ENCODE data around the gene STIMATE. TPM values are rescaled to one million over a fixed set of nuclear protein-coding genes. Genes with fewer than 3 reads are reported as not detected.

STIMATE gene
- total and polyA plus RNA-seq, 2 of the 4 experiments (the other 2 are of a cell fraction), result 10.6 to 17.8 TPM

DNA sequence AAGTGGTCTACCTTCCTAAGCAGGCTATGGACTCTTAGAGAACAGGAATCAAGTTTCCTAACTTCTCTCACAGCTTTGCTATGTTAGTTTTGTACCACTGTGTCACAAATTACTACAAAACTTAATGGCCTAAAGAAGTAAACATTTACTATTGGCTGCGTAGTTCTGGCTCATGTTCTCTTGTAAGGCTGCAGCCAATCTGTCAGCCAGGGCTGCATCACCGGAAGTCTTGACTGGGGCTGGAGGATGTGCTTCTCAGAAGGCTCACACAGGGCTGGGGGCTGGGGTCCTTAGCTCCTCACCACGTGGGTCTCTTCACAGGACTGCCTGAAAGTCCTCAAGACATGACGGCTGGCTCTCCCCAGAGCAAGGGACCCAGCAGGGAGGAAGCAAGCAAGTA lies 15.5 kb downstream of the STIMATE start:
- H3K36me3 ChIP-seq (ENCODE audit: control insufficient read depth, insufficient read depth, low read length), result peaks cover 5% of the 10 kb centered on the region; the same call in 1 of the 2 replicates
- H3K4me1 ChIP-seq (ENCODE audit: control insufficient read depth, insufficient read depth, low read length), result peaks cover 5% of the 10 kb centered on the region
- peaks cover 12 to 54% of the 10 kb centered on the region in 2 experiments for H3K79me1 ChIP-seq (ENCODE audit: low read depth in 1 of 2, low read length in 2 of 2)
- no peak overlapping the region for H2BK20ac ChIP-seq (ENCODE audit: low read depth, low read length)
- peak overlapping the region; percentile 48 to 49; a peak in 2 of 4 replicates for H4K8ac ChIP-seq (ENCODE audit: low read depth in 2 of 2, low read length in 2 of 2)
- ChIA-PET POLR2A (ENCODE audit: unreplicated experiment) (no interaction called here), CTCF (interaction anchor here (0.8 to 1.5 kb wide), 3 partner anchors 8 to 12 kb away, joined by 3 read pairs; no protein-coding TSS in a partner anchor)
- no peak overlapping the region; the same call in 1 of the 2 replicates for H2AK5ac ChIP-seq (ENCODE audit: low read depth, low read length)
- H3K9ac ChIP-seq (ENCODE audit: low read depth, low read length), result no peak overlapping the region
- H2BK120ac ChIP-seq (ENCODE audit: low read depth, low read length), result no peak overlapping the region
- TF ChIP-seq RCOR1 (IDR thresholded peaks at IDR 0.05; ENCODE audit: insufficient replicate concordance, low read length) (no peak), SMC3 (IDR thresholded peaks at IDR 0.05; ENCODE audit: low read depth, low read length) (no peak)
- TF ChIP-seq, protein P1, sequence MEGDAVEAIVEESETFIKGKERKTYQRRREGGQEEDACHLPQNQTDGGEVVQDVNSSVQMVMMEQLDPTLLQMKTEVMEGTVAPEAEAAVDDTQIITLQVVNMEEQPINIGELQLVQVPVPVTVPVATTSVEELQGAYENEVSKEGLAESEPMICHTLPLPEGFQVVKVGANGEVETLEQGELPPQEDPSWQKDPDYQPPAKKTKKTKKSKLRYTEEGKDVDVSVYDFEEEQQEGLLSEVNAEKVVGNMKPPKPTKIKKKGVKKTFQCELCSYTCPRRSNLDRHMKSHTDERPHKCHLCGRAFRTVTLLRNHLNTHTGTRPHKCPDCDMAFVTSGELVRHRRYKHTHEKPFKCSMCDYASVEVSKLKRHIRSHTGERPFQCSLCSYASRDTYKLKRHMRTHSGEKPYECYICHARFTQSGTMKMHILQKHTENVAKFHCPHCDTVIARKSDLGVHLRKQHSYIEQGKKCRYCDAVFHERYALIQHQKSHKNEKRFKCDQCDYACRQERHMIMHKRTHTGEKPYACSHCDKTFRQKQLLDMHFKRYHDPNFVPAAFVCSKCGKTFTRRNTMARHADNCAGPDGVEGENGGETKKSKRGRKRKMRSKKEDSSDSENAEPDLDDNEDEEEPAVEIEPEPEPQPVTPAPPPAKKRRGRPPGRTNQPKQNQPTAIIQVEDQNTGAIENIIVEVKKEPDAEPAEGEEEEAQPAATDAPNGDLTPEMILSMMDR (conservative IDR thresholded peaks at IDR 0.05; ENCODE audit: low read depth, low read length), result no peak
- H3K9me1 ChIP-seq (ENCODE audit: insufficient read depth, low read length), result peaks cover 5% of the 10 kb centered on the region; the same call in 1 of the 2 replicates
- intact Hi-C loops (cut with micrococcal nuclease) (no loop called here), dilution Hi-C loops (cut with HindIII; ENCODE audit: low sequenced_read_pairs, unreplicated experiment) (no loop called here), in situ Hi-C loops (cut with MboI; ENCODE audit: low sequenced_read_pairs) (no loop called here)
- DNase-seq, result peak; percentile 67
- peak; percentile 96 for ATAC-seq (ENCODE audit: low read depth)
- no peak overlapping the region for H2AK9ac ChIP-seq (replicated peaks; ENCODE audit: low read depth, low read length, poor library complexity)
- H3K4ac ChIP-seq (ENCODE audit: low read depth, low read length), result 0 out of 2 replicates have a peak overlapping the region, but pooled peaks have one; percentile 45
- H3K4me2 ChIP-seq (ENCODE audit: low read depth, low read length), result no peak overlapping the region
- H2BK15ac ChIP-seq (ENCODE audit: low read depth, low read length), result no peak overlapping the region
- H3K18ac ChIP-seq (ENCODE audit: low read depth, low read length), result no peak overlapping the region
- no peak overlapping the region for H3K56ac ChIP-seq (ENCODE audit: extremely low read depth, insufficient read depth, low read length)
- no peak overlapping the region for H4K91ac ChIP-seq (ENCODE audit: insufficient read depth, low read depth, low read length)
- H2BK5ac ChIP-seq (ENCODE audit: low read depth, low read length, poor library complexity, severe bottlenecking), result no peak overlapping the region
- no TSS peak for BruUV-seq (replicated peaks)
- 5% methylated on average over 3 of the region's 4 CpGs; no CpG with 5 or more reads in 1 of the 2 experiments for WGBS, 2 experiments (ENCODE audit: extremely low coverage in 2 of 2, insufficient read length in 1 of 2)
- no peak overlapping the region for H3K23ac ChIP-seq (ENCODE audit: low read depth, low read length)
- H4K5ac ChIP-seq (ENCODE audit: low read depth, low read length), result peak overlapping the region; percentile 27; the same call in 1 of the 2 replicates
- no peak overlapping the region for H3K4me3 ChIP-seq (ENCODE audit: insufficient read depth, low read depth, low read length)
- H2AFZ ChIP-seq (replicated peaks; ENCODE audit: low read length, poor library complexity), result peak overlapping the region; percentile 32
- peak overlapping the region; percentile 45; the same call in 1 of the 2 replicates for H3K27ac ChIP-seq (ENCODE audit: insufficient read depth, low read length)
- H4K20me1 ChIP-seq (ENCODE audit: insufficient read depth, low read length), result no peaks in the 10 kb centered on the region
- H3K27me3 ChIP-seq (ENCODE audit: control insufficient read depth, insufficient read depth, low read length), result no peaks in the 10 kb centered on the region
- H3K9me3 ChIP-seq (ENCODE audit: control insufficient read depth, insufficient read depth, low read length), result no peaks in the 10 kb centered on the region
- H3K14ac ChIP-seq (replicated peaks; ENCODE audit: low read depth, low read length), result no peak overlapping the region

Measured in IMR-90 (cell line).